ENCODE data around the gene SEMA3A. TPM values are rescaled to one million over a fixed set of nuclear protein-coding genes. Genes with fewer than 3 reads are reported as not detected.

SEMA3A gene
- total RNA-seq, 1 experiment from 2014 or later, result 32.2 TPM

- POLR2A ChIA-PET, result no interaction called here
- Mint-ChIP-seq H3K9me3 (no peaks in the 10 kb centered on the region), H3K36me3 (no peaks in the 10 kb centered on the region; the same call in 1 of the 2 replicates), H3K27me3 (ENCODE audit: low read depth) (no peaks in the 10 kb centered on the region), H3K4me3 (0 out of 2 replicates have a peak overlapping the region, but pooled peaks have one; percentile 10), H3K4me1 (peaks cover 90% of the 10 kb centered on the region), H3K27ac (peak overlapping the region; percentile 81)
- TF ChIP-seq TCF7 (CRISPR knock-in tag; IDR thresholded peaks at IDR 0.05; ENCODE audit: low read depth) (no peak), GRHL2 (CRISPR knock-in tag; IDR thresholded peaks at IDR 0.05; ENCODE audit: insufficient replicate concordance, severe bottlenecking) (no peak), HMGA2 (CRISPR knock-in tag; IDR thresholded peaks at IDR 0.05) (no peak), KAT7 (CRISPR knock-in tag; IDR thresholded peaks at IDR 0.05; ENCODE audit: borderline replicate concordance) (no peak), IRF2 (CRISPR knock-in tag; IDR thresholded peaks at IDR 0.05; ENCODE audit: borderline replicate concordance, low read depth) (no peak), TEAD1 (CRISPR knock-in tag; IDR thresholded peaks at IDR 0.05) (peak; percentile 66; the same call in 1 of the 2 replicates), ZNF263 (CRISPR knock-in tag; IDR thresholded peaks at IDR 0.05; ENCODE audit: low read depth) (no peak)
- CTCF ChIA-PET, result no interaction called here
- DNase-seq (ENCODE audit: low spot score) (no peak), ATAC-seq (peak; percentile 72)
Observed at GRCh38 chr7:84110400-84110799, 84.2 kb downstream of the SEMA3A start.

- CTCF ChIA-PET, result interaction anchor here (0.7 kb wide), 1 partner anchor 1070 kb away, joined by 3 read pairs; no protein-coding TSS in a partner anchor
- H3K36me3 Mint-ChIP-seq, result no peaks in the 10 kb centered on the region; the same call in 1 of the 2 replicates
- ATAC-seq (no peak), DNase-seq (ENCODE audit: low spot score) (no peak)
- peaks cover 88% of the 10 kb centered on the region for H3K4me1 Mint-ChIP-seq
- TF ChIP-seq ZNF121 (CRISPR knock-in tag; IDR thresholded peaks at IDR 0.05), result peak; percentile 74; the same call in 1 of the 2 replicates
- no peak for TF ChIP-seq OVOL2 (CRISPR knock-in tag; IDR thresholded peaks at IDR 0.05; ENCODE audit: borderline replicate concordance)
- no peak for TF ChIP-seq AR (CRISPR knock-in tag; IDR thresholded peaks at IDR 0.05)
- peak overlapping the region; percentile 44 for H3K27ac Mint-ChIP-seq
- POLR2A ChIA-PET, result no interaction called here
- H3K9me3 Mint-ChIP-seq, result no peaks in the 10 kb centered on the region
- H3K27me3 Mint-ChIP-seq (ENCODE audit: low read depth), result no peaks in the 10 kb centered on the region
- no peak overlapping the region for H3K4me3 Mint-ChIP-seq
Observed at GRCh38 chr7:84108787-84109186, 85.8 kb downstream of the SEMA3A start.

- no peaks in the 10 kb centered on the region; the same call in 1 of the 2 replicates for H3K36me3 Mint-ChIP-seq
- DNase-seq (ENCODE audit: low spot score) (no peak), ATAC-seq (peak; percentile 29)
- POLR2A ChIA-PET, result no interaction called here
- no peak overlapping the region for H3K4me3 Mint-ChIP-seq
- H3K27ac Mint-ChIP-seq, result peak overlapping the region; percentile 46
- H3K9me3 Mint-ChIP-seq, result no peaks in the 10 kb centered on the region
- H3K27me3 Mint-ChIP-seq (ENCODE audit: low read depth), result no peaks in the 10 kb centered on the region
- CTCF ChIA-PET, result interaction anchor here (0.7 kb wide), 1 partner anchor 1071 kb away, joined by 3 read pairs; no protein-coding TSS in a partner anchor
- H3K4me1 Mint-ChIP-seq, result peaks cover 82% of the 10 kb centered on the region
- no peak for TF ChIP-seq ZNF416 (CRISPR knock-in tag; IDR thresholded peaks at IDR 0.05)
- no peak for TF ChIP-seq TCF7 (CRISPR knock-in tag; IDR thresholded peaks at IDR 0.05; ENCODE audit: low read depth)
- no peak for TF ChIP-seq FOXK1 (CRISPR knock-in tag; IDR thresholded peaks at IDR 0.05)
- no peak for TF ChIP-seq RELA (CRISPR knock-in tag; IDR thresholded peaks at IDR 0.05; ENCODE audit: borderline replicate concordance)
- no peak for TF ChIP-seq IRF2 (CRISPR knock-in tag; IDR thresholded peaks at IDR 0.05; ENCODE audit: borderline replicate concordance, low read depth)
- no peak for TF ChIP-seq HMGA2 (CRISPR knock-in tag; IDR thresholded peaks at IDR 0.05)
- TF ChIP-seq RORB (CRISPR knock-in tag; IDR thresholded peaks at IDR 0.05), result no peak
- TF ChIP-seq TEAD4 (CRISPR knock-in tag; IDR thresholded peaks at IDR 0.05), result no peak
- no peak for TF ChIP-seq FOXP4 (CRISPR knock-in tag; IDR thresholded peaks at IDR 0.05)
- TF ChIP-seq PRDM15 (CRISPR knock-in tag; IDR thresholded peaks at IDR 0.05), result no peak
- no peak for TF ChIP-seq ZNF281 (CRISPR knock-in tag; IDR thresholded peaks at IDR 0.05)
- TF ChIP-seq CDX4 (CRISPR knock-in tag; IDR thresholded peaks at IDR 0.05; ENCODE audit: borderline replicate concordance), result no peak
Observed at GRCh38 chr7:84108119-84108518, 86.5 kb downstream of the SEMA3A start.
